ENCODE measurements around the gene FAM13A.

Gene FAM13A

DNA sequence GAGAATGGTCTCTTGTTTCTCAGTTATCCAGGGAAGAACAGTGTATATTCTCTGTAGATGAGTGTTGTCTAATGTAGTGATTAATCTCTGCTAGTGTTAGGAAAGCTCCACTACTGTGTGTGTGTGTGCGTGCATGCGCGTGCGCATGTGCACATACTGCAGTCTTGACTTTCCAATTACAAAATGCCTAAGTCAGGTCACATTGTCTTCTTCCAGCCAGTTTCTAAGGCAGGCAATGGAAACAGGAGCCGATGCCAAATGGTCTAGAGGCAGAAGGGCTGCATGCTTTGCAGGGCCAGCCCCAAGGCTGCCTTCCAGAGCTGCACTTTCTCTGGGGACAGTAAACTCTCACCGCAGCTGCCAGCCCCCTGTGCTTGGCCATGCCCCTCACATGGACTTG is 328.8 kb downstream of the FAM13A start:
- TF ChIP-seq CTCF (IDR thresholded peaks at IDR 0.05; ENCODE audit: control insufficient read depth, insufficient read depth, low read depth, low read length, missing control alignments) = no peak
- no peak for DNase-seq (ENCODE audit: low read depth)
- no peak overlapping the region for H3K4me3 ChIP-seq (ENCODE audit: control insufficient read depth, low read depth, low read length)

DNA sequence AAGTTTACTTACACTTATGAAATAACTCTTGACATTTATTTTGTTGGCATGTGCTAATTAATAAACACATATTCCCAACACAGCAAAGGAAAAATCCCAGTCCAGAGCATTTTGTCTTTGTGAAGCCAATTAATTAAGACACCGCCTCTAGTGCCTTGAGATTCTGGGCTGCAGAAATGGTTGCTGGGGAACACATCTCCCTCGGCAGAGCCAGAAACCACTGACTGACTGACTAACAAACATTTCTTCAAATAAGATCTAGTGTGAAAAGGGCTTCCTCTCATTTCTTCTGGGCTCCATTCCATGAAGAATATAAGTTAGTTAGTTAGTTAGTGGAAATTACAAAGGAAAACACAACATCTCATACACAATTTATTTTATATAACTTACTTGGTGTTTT is 331.0 kb downstream of the FAM13A start:
- no peak for TF ChIP-seq CTCF (IDR thresholded peaks at IDR 0.05; ENCODE audit: control insufficient read depth, insufficient read depth, low read depth, low read length, missing control alignments)
- no peak overlapping the region for H3K4me3 ChIP-seq (ENCODE audit: control insufficient read depth, low read depth, low read length)
- no peak for DNase-seq (ENCODE audit: low read depth)

GRCh38 chr4:88725143-88725542 is 331.8 kb downstream of the FAM13A start:
- no peak overlapping the region for H3K4me3 ChIP-seq (ENCODE audit: control insufficient read depth, low read depth, low read length)
- no peak for TF ChIP-seq CTCF (IDR thresholded peaks at IDR 0.05; ENCODE audit: control insufficient read depth, insufficient read depth, low read depth, low read length, missing control alignments)
- no peak for DNase-seq (ENCODE audit: low read depth)

- H3K4me3 ChIP-seq (ENCODE audit: control insufficient read depth, low read depth, low read length) = no peak overlapping the region
- TF ChIP-seq CTCF (IDR thresholded peaks at IDR 0.05; ENCODE audit: control insufficient read depth, insufficient read depth, low read depth, low read length, missing control alignments) = no peak
- no peak for DNase-seq (ENCODE audit: low read depth)
Measured at GRCh38 chr4:88724406-88724805, 332.6 kb downstream of the FAM13A start.

- no peak overlapping the region for H3K4me3 ChIP-seq (ENCODE audit: control insufficient read depth, low read depth, low read length)
- no peak for TF ChIP-seq CTCF (IDR thresholded peaks at IDR 0.05; ENCODE audit: control insufficient read depth, insufficient read depth, low read depth, low read length, missing control alignments)
- no peak for DNase-seq (ENCODE audit: low read depth)
Measured at GRCh38 chr4:88722828-88723227, 334.2 kb downstream of the FAM13A start.

DNA sequence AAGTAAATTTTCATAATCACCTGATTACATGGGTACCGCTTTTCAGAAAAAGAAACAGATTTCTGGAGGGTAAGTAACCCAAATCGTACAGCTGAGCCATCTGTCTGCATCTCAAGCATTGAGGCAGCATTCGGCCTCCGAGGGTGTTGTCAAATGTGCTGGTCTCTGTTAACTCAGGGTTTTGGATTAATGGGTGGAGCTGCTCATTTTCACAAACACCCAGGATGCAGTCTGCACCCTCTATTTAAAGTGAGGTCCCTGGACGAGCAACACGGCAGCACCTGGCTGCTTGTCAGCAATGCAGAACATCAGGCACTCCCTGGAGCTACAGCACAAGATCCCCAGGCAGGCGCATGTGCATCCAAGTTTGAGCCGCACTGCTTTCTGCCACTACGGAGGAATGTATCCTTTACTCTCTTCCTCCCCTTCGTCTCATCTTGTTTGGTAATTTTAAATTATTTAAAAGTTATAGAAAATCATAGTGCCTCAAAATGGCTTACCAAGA is 334.7 kb downstream of the FAM13A start:
- no peak for TF ChIP-seq CTCF (IDR thresholded peaks at IDR 0.05; ENCODE audit: control insufficient read depth, insufficient read depth, low read depth, low read length, missing control alignments)
- no peak overlapping the region for H3K4me3 ChIP-seq (ENCODE audit: control insufficient read depth, low read depth, low read length)
- no peak for DNase-seq (ENCODE audit: low read depth)

Data from AG09309 (cell line).